GM08714 (cell line): ENCODE results near the gene ARID5A.
"Not testable (repeated sequence)": the region's sequence is repeated elsewhere in the genome, so short reads cannot be mapped to it uniquely, and the experiment has no call there.

ENCODE experiments used
- H3K4me3 ChIP-seq: fragments of 200-500 bp; sonication (Bioruptor generic); 2 replicates; pipeline ENCODE4 v1.5.1; 2014; ENCODE audit warnings: mild to moderate bottlenecking, low read length, inconsistent platforms
- ZNF274 ChIP-seq: IDR thresholded peaks from 2 replicates; pipeline ENCODE4 v1.6.1; 2012; ENCODE audit warnings: mild to moderate bottlenecking, low read depth, low read length

Gene ARID5A

GRCh38 chr2:96536445-96537065 is at the start of gene ARID5A:
TSS of gene ARID5A (plus strand) at chr2:96536752. CDS start at chr2:96536827, 75 bp downstream.
- peak within 1 kb of the TSS; percentile 67 for H3K4me3 ChIP-seq
- no peak for TF ChIP-seq ZNF274

GRCh38 chr2:96489261-96489660 is 47.3 kb upstream of the ARID5A start:
- no peak for TF ChIP-seq ZNF274

GRCh38 chr2:96489663-96490062 is 46.9 kb upstream of the ARID5A start:
- no peak for TF ChIP-seq ZNF274
- no peak overlapping the region for H3K4me3 ChIP-seq

More at GRCh38 chr2:96489261-96489660, 47.3 kb upstream of the ARID5A start:
- H3K4me3 ChIP-seq, result no peak overlapping the region

GRCh38 chr2:96491860-96492497 is 44.6 kb upstream of the ARID5A start:
- no peak overlapping the region for H3K4me3 ChIP-seq
- TF ChIP-seq ZNF274, result no peak

- no peak overlapping the region for H3K4me3 ChIP-seq
- TF ChIP-seq ZNF274, result no peak
Observed at GRCh38 chr2:96493072-96493471, 43.5 kb upstream of the ARID5A start.

GRCh38 chr2:96494188-96494587 is 42.4 kb upstream of the ARID5A start:
- no peak for TF ChIP-seq ZNF274
- H3K4me3 ChIP-seq, result no peak overlapping the region

- TF ChIP-seq ZNF274, result no peak
- H3K4me3 ChIP-seq, result no peak overlapping the region
Observed at GRCh38 chr2:96495982-96496629, 40.4 kb upstream of the ARID5A start.

GRCh38 chr2:96498021-96498431 is 38.5 kb upstream of the ARID5A start:
- no peak for TF ChIP-seq ZNF274
- no peak overlapping the region for H3K4me3 ChIP-seq

GRCh38 chr2:96498611-96499010 is 37.9 kb upstream of the ARID5A start:
- not testable (repeated sequence) for H3K4me3 ChIP-seq

- H3K4me3 ChIP-seq, result no peak overlapping the region
- TF ChIP-seq ZNF274, result no peak
Observed at GRCh38 chr2:96499061-96499960, 37.2 kb upstream of the ARID5A start.

- no peak overlapping the region for H3K4me3 ChIP-seq
- TF ChIP-seq ZNF274, result no peak
Observed at GRCh38 chr2:96500385-96501066, 36.0 kb upstream of the ARID5A start.

- no peak for TF ChIP-seq ZNF274
- H3K4me3 ChIP-seq, result no peak overlapping the region
Observed at GRCh38 chr2:96501471-96501874, 35.1 kb upstream of the ARID5A start.

GRCh38 chr2:96501886-96502810 is 34.4 kb upstream of the ARID5A start:
- no peak for TF ChIP-seq ZNF274

More at GRCh38 chr2:96501886-96502810, 34.4 kb upstream of the ARID5A start:
- H3K4me3 ChIP-seq, result no peak overlapping the region
